HEK293 (cell line): ENCODE data around the gene BORCS6.

Experiments used
- GLIS1 ChIP-seq: fragments of 450-650 bp; formaldehyde crosslinking; IDR thresholded peaks from 2 replicates; pipeline ENCODE4 v1.5.1; 2016; ENCODE audit warnings: missing biosample characterization, missing genetic modification characterization
- GLIS2 ChIP-seq: fragments of 450-650 bp; formaldehyde crosslinking; IDR thresholded peaks from 2 replicates; pipeline ENCODE4 v1.5.1; 2016; ENCODE audit warnings: missing biosample characterization, missing genetic modification characterization
- HIC1 ChIP-seq: fragments of 450-650 bp; formaldehyde crosslinking; IDR thresholded peaks from 2 replicates; pipeline ENCODE4 v1.5.1; 2016; ENCODE audit warnings: missing biosample characterization, missing genetic modification characterization
- KLF8 ChIP-seq: fragments of 450-650 bp; formaldehyde crosslinking; IDR thresholded peaks from 2 replicates; pipeline ENCODE4 v1.5.1; 2016; ENCODE audit warnings: missing biosample characterization, missing genetic modification characterization
- PBX3 ChIP-seq: sonication (generic); formaldehyde crosslinking; IDR thresholded peaks from 2 replicates; pipeline ENCODE4 v1.8.1; 2022; ENCODE audit warnings: mild to moderate bottlenecking, moderate library complexity, missing genetic modification reagents
- PRDM10 ChIP-seq: fragments of 450-650 bp; formaldehyde crosslinking; IDR thresholded peaks from 2 replicates; pipeline ENCODE4 v1.5.1; 2016; ENCODE audit warnings: missing biosample characterization, missing genetic modification characterization
- ZBTB11 ChIP-seq: fragments of 450-650 bp; formaldehyde crosslinking; conservative IDR thresholded peaks from 2 replicates; pipeline ENCODE4 v1.5.1; 2016; ENCODE audit warnings: low read depth, missing biosample characterization, missing genetic modification characterization
- ZBTB26 ChIP-seq: fragments of 450-650 bp; formaldehyde crosslinking; optimal IDR thresholded peaks from 2 replicates; pipeline ENCODE3; 2016; ENCODE audit warnings: missing biosample characterization, mild to moderate bottlenecking, missing genetic modification characterization
- ZBTB48 ChIP-seq: fragments of 450-650 bp; formaldehyde crosslinking; IDR thresholded peaks from 2 replicates; pipeline ENCODE4 v1.5.1; 2016; ENCODE audit warnings: missing biosample characterization, missing genetic modification characterization
- ZFP69B ChIP-seq: fragments of 450-650 bp; formaldehyde crosslinking; IDR thresholded peaks from 2 replicates; pipeline ENCODE4 v1.5.1; 2016; ENCODE audit warnings: missing biosample characterization, missing genetic modification characterization
- ZNF18 ChIP-seq: fragments of 450-650 bp; formaldehyde crosslinking; IDR thresholded peaks from 2 replicates; pipeline ENCODE4 v1.5.1; 2016; ENCODE audit warnings: missing biosample characterization, missing genetic modification characterization
- ZNF239 ChIP-seq: fragments of 450-650 bp; formaldehyde crosslinking; IDR thresholded peaks from 2 replicates; pipeline ENCODE4 v1.5.1; 2016; ENCODE audit warnings: missing biosample characterization, missing genetic modification characterization
- ZNF26 ChIP-seq: fragments of 450-650 bp; formaldehyde crosslinking; IDR thresholded peaks from 2 replicates; pipeline ENCODE4 v1.5.1; 2016; ENCODE audit warnings: missing biosample characterization, missing genetic modification characterization
- ZNF398 ChIP-seq: fragments of 450-650 bp; formaldehyde crosslinking; IDR thresholded peaks from 2 replicates; pipeline ENCODE4 v1.5.1; 2017; ENCODE audit warnings: missing biosample characterization, missing genetic modification characterization
- ZNF530 ChIP-seq: fragments of 450-650 bp; formaldehyde crosslinking; IDR thresholded peaks from 2 replicates; pipeline ENCODE4 v1.5.1; 2016; ENCODE audit warnings: low read depth, missing biosample characterization, missing genetic modification characterization
- ZNF549 ChIP-seq: fragments of 450-650 bp; IDR thresholded peaks from 2 replicates; pipeline ENCODE4 v1.5.1; 2018; ENCODE audit warnings: missing biosample characterization, missing genetic modification characterization, mild to moderate bottlenecking, inconsistent platforms, moderate library complexity
- ZNF629 ChIP-seq: fragments of 450-650 bp; formaldehyde crosslinking; IDR thresholded peaks from 2 replicates; pipeline ENCODE4 v1.5.1; 2017; ENCODE audit warnings: missing biosample characterization, missing genetic modification characterization
- ZNF660 ChIP-seq: fragments of 450-650 bp; IDR thresholded peaks from 2 replicates; pipeline ENCODE4 v1.5.1; 2018; ENCODE audit warnings: missing biosample characterization, mild to moderate bottlenecking, missing genetic modification characterization
- ZNF707 ChIP-seq: fragments of 450-650 bp; formaldehyde crosslinking; IDR thresholded peaks from 2 replicates; pipeline ENCODE4 v1.5.1; 2016; ENCODE audit warnings: missing biosample characterization, missing genetic modification characterization
- ZNF776 ChIP-seq: fragments of 450-650 bp; formaldehyde crosslinking; IDR thresholded peaks from 2 replicates; pipeline ENCODE4 v1.5.0; 2017; ENCODE audit warnings: missing biosample characterization, missing genetic modification characterization, borderline replicate concordance
- ZNF785 ChIP-seq: fragments of 450-650 bp; formaldehyde crosslinking; IDR thresholded peaks from 2 replicates; pipeline ENCODE4 v1.5.1; 2016; ENCODE audit warnings: missing biosample characterization, missing genetic modification characterization

The BORCS6 gene

GRCh38 chr17:8151120-8151640 is 38.8 kb downstream of the BORCS6 start (continued):
- TF ChIP-seq ZNF18 (tag by site-specific recombination) (no peak), ZNF239 (no peak), ZFP69B (peak; percentile 71; the same call in 1 of the 2 replicates), GLIS1 (tag by site-specific recombination) (peak; percentile 71; the same call in 1 of the 2 replicates), PRDM10 (tag by site-specific recombination) (peak; percentile 71), KLF8 (tag by site-specific recombination) (peak; percentile 45; the same call in 1 of the 2 replicates), HIC1 (tag by site-specific recombination) (0 out of 2 replicates have a peak, but pooled peaks have one; percentile 31), ZNF776 (no peak), GLIS2 (tag by site-specific recombination) (peak; percentile 81), ZNF549 (no peak), ZNF530 (tag by site-specific recombination) (no peak), ZNF26 (tag by site-specific recombination) (no peak), ZNF785 (tag by site-specific recombination) (no peak), ZBTB26 (tag by site-specific recombination) (peak; percentile 80), ZBTB48 (peak; percentile 63), ZNF629 (tag by site-specific recombination) (peak; percentile 79), ZNF707 (tag by site-specific recombination) (no peak), ZBTB11 (peak; percentile 53; the same call in 1 of the 2 replicates), ZNF660 (tag by site-specific recombination) (no peak), ZNF398 (tag by site-specific recombination) (peak; percentile 94), PBX3 (no peak)
